HTERT RPE-1 (cell line): Measurements from ENCODE around the gene PLTP.
"Not testable (repeated sequence)": the region's sequence is repeated elsewhere in the genome, so short reads cannot be mapped to it uniquely, and the experiment has no call there.

Experiments used
- in situ Hi-C: fragments of 300-500 bp; cut with MboI; formaldehyde crosslinking; loops from 4 replicates; pipeline ENCODE4 v1.14.3; 2020; ENCODE audit warnings: low sequenced_read_pairs

PLTP gene

GRCh38 chr20:45944965-45945677 lies 33.2 kb upstream of the PLTP start:
- in situ Hi-C loops, result no loop called here

- in situ Hi-C loops, result no loop called here
Measured at GRCh38 chr20:45944151-45944964, 32.4 kb upstream of the PLTP start.

GRCh38 chr20:45943613-45944012 lies 31.7 kb upstream of the PLTP start:
- in situ Hi-C loops, result no loop called here

GRCh38 chr20:45940469-45940868 lies 28.5 kb upstream of the PLTP start:
- in situ Hi-C loops, result no loop called here

- in situ Hi-C loops, result no loop called here
Measured at GRCh38 chr20:45940053-45940452, 28.1 kb upstream of the PLTP start.

- in situ Hi-C loops, result no loop called here
Measured at GRCh38 chr20:45938727-45939438, 26.9 kb upstream of the PLTP start.

GRCh38 chr20:45937765-45938164 lies 25.8 kb upstream of the PLTP start:
- in situ Hi-C loops, result no loop called here

GRCh38 chr20:45935416-45936046 lies 23.6 kb upstream of the PLTP start:
- in situ Hi-C loops, result no loop called here

GRCh38 chr20:45934586-45935415 lies 22.8 kb upstream of the PLTP start, which contains the start of gene PCIF1:
TSS of gene PCIF1 (plus strand) at chr20:45934683. CDS start at chr20:45939000, 4,317 bp downstream.
- in situ Hi-C loops, result no loop called here

- in situ Hi-C loops, result no loop called here
Measured at GRCh38 chr20:45934046-45934585, 22.2 kb upstream of the PLTP start.

GRCh38 chr20:45933266-45934045 lies 21.5 kb upstream of the PLTP start:
- in situ Hi-C loops, result no loop called here

GRCh38 chr20:45931680-45932079 lies 19.7 kb upstream of the PLTP start:
- in situ Hi-C loops, result not testable (repeated sequence)

GRCh38 chr20:45927071-45927878 lies 15.3 kb upstream of the PLTP start:
- in situ Hi-C loops, result no loop called here

GRCh38 chr20:45926731-45927070 lies 14.7 kb upstream of the PLTP start:
- in situ Hi-C loops, result no loop called here

GRCh38 chr20:45925821-45926506 lies 14.0 kb upstream of the PLTP start:
- in situ Hi-C loops, result no loop called here

- in situ Hi-C loops, result no loop called here
Measured at GRCh38 chr20:45924391-45925261, 12.7 kb upstream of the PLTP start.
